CD4-positive, alpha-beta T cell (primary cell): ENCODE measurements around the gene IQSEC1. TPM values are rescaled to one million over a fixed set of nuclear protein-coding genes. Genes with fewer than 3 reads are reported as not detected.
A peak's percentile ranks its signal among the peaks of the same experiment; 100 is the strongest.

Source experiments
- ATAC-seq: fragments of 200-7000 bp; cut with Tn5 transposase; one replicate; pipeline ENCODE4 v1.10.0; 2022; ENCODE audit warnings: mild to moderate bottlenecking; ENCODE audit not compliant: poor library complexity
- CTCF ChIA-PET: fragments of 350-600 bp; sonication (Branson Sonifier 250); formaldehyde crosslinking; loops from one replicate; lab custom pipeline; 2021; ENCODE audit warnings: antibody characterized with exemption, inconsistent platforms; lab: Charles Lee
- POLR2A ChIA-PET: fragments of 350-600 bp; sonication (Branson Sonifier 250); formaldehyde crosslinking; loops from one replicate; lab custom pipeline; 2021; ENCODE audit warnings: antibody characterized with exemption, inconsistent platforms; lab: Charles Lee
- DNase-seq, 14 experiments: peaks; one replicate each; pipeline ENCODE4 v3.0.0-alpha.2; 2013 to 2020; ENCODE audit warnings: mixed read lengths in 2 of 14
- H3K27ac ChIP-seq, 2 donors: one replicate each; pipeline versions ENCODE4 v1.5.1 to v1.7.0; 2013; ENCODE audit warnings: low read length in 2 of 2, low read depth in 1 of 2, mild to moderate bottlenecking in 1 of 2
- H3K27me3 ChIP-seq, 2 experiments: 1 replicate in 1 of 2; 2 replicates in 1 of 2; pipeline versions ENCODE4 v1.6.1 to v1.7.0; 2013; ENCODE audit warnings: low read length in 2 of 2, control low read depth in 1 of 2, mild to moderate bottlenecking in 1 of 2, moderate library complexity in 1 of 2; ENCODE audit not compliant: insufficient read depth in 2 of 2, control insufficient read depth in 1 of 2
- H3K36me3 ChIP-seq: one replicate; pipeline ENCODE4 v1.6.1; 2013; ENCODE audit warnings: low read length, control low read depth; ENCODE audit not compliant: insufficient read depth
- H3K4me1 ChIP-seq: one replicate; pipeline ENCODE4 v1.6.1; 2013; ENCODE audit warnings: low read length, control low read depth; ENCODE audit not compliant: insufficient read depth
- H3K4me3 ChIP-seq: one replicate; pipeline ENCODE4 v1.5.1; 2013; ENCODE audit warnings: mild to moderate bottlenecking, low read length, moderate library complexity
- H3K9me3 ChIP-seq, 2 experiments: 1 replicate in 1 of 2; 2 replicates in 1 of 2; pipeline versions ENCODE4 v1.6.1 to v1.7.0; 2013; ENCODE audit warnings: low read length in 2 of 2, mild to moderate bottlenecking in 2 of 2, control low read depth in 1 of 2, moderate library complexity in 1 of 2; ENCODE audit not compliant: control insufficient read depth in 1 of 2, insufficient read depth in 1 of 2
- H3K27ac Mint-ChIP-seq: one replicate; pipeline ENCODE4 v1.8.0; 2020; ENCODE audit warnings: mixed read lengths
- H3K27me3 Mint-ChIP-seq: one replicate; pipeline ENCODE4 v1.8.0; 2021; ENCODE audit warnings: mixed read lengths
- H3K36me3 Mint-ChIP-seq: one replicate; pipeline ENCODE4 v1.8.0; 2021; ENCODE audit warnings: low read depth, mixed read lengths
- H3K4me1 Mint-ChIP-seq: one replicate; pipeline ENCODE4 v1.8.0; 2021; ENCODE audit warnings: low read depth, mixed read lengths
- H3K4me3 Mint-ChIP-seq: one replicate; pipeline ENCODE4 v1.8.0; 2020; ENCODE audit warnings: mild to moderate bottlenecking, mixed read lengths
- H3K9me3 Mint-ChIP-seq: one replicate; pipeline ENCODE4 v1.8.0; 2020; ENCODE audit warnings: mixed read lengths
- CTCF ChIP-seq: fragments of 200-600 bp; IDR thresholded peaks from one replicate; pipeline ENCODE4 v1.8.0; 2022; ENCODE audit warnings: antibody characterized with exemption, mild to moderate bottlenecking
- intact Hi-C, 2 experiments: fragments of 100-400 bp; cut with DNase I in 1 of 2; cut with micrococcal nuclease in 1 of 2; formaldehyde crosslinking; loops; one replicate each; pipeline versions ENCODE4 v1.15.1 to v1.9.0; 2023 to 2025; cut with DNase I, micrococcal nuclease
- total RNA-seq, 174 experiments: library from RNA in 2 of 174; stranded (reverse) in 2 of 174; gene quantifications; one replicate each; pipeline ENCODE4 v1.2.3 and lab custom pipeline; 2021 to 2026

IQSEC1 gene
- total RNA-seq, 2 experiments from 2014 or later, result 102 to 108 TPM

- ChIA-PET CTCF (no interaction called here), POLR2A (interaction anchor here (0.7 to 1.2 kb wide), 2 partner anchors 26 to 1439 kb away, joined by 4 read pairs; no protein-coding TSS in a partner anchor)
- ATAC-seq (no peak), DNase-seq (peak in 7 of 14 experiments; percentile 4 to 64 (median 41))
- peaks cover 10% of the 10 kb centered on the region for H3K4me1 ChIP-seq
- Mint-ChIP-seq H3K9me3 (no peaks in the 10 kb centered on the region), H3K27me3 (no peaks in the 10 kb centered on the region), H3K4me3 (no peak overlapping the region), H3K36me3 (no peaks in the 10 kb centered on the region), H3K4me1 (no peaks in the 10 kb centered on the region), H3K27ac (no peak overlapping the region)
- no peaks in the 10 kb centered on the region for H3K36me3 ChIP-seq
- H3K27me3 ChIP-seq, result no peaks in the 10 kb centered on the region
- H3K27ac ChIP-seq, result no peak overlapping the region
- no peaks in the 10 kb centered on the region for H3K9me3 ChIP-seq
- intact Hi-C loops, result no loop called here
- no peak for TF ChIP-seq CTCF
- no peak overlapping the region for H3K4me3 ChIP-seq
Observed at GRCh38 chr3:13040361-13041074, 32.7 kb downstream of the IQSEC1 start.

- no peak for TF ChIP-seq CTCF
- no peak overlapping the region for H3K27ac Mint-ChIP-seq
- CTCF ChIA-PET, result no interaction called here
Observed at GRCh38 chr3:13039213-13039896, 33.9 kb downstream of the IQSEC1 start.

GRCh38 chr3:13037458-13038117 lies 35.6 kb downstream of the IQSEC1 start:
- Mint-ChIP-seq H3K27ac (no peak overlapping the region), H3K36me3 (no peaks in the 10 kb centered on the region), H3K4me3 (no peak overlapping the region), H3K4me1 (no peaks in the 10 kb centered on the region), H3K9me3 (no peaks in the 10 kb centered on the region), H3K27me3 (no peaks in the 10 kb centered on the region)
- TF ChIP-seq CTCF, result no peak
- H3K27ac ChIP-seq, result no peak overlapping the region
- peaks cover 10% of the 10 kb centered on the region for H3K4me1 ChIP-seq
- intact Hi-C loops, result no loop called here
- no peaks in the 10 kb centered on the region for H3K9me3 ChIP-seq
- no peak overlapping the region for H3K4me3 ChIP-seq
- ChIA-PET CTCF (no interaction called here), POLR2A (no interaction called here)
- ATAC-seq (no peak), DNase-seq (no peak)
- H3K36me3 ChIP-seq, result no peaks in the 10 kb centered on the region
- H3K27me3 ChIP-seq, result no peaks in the 10 kb centered on the region

More at GRCh38 chr3:13039213-13039896, 33.9 kb downstream of the IQSEC1 start:
- peaks cover 10% of the 10 kb centered on the region for H3K4me1 ChIP-seq
- intact Hi-C loops, result no loop called here
- Mint-ChIP-seq H3K36me3 (no peaks in the 10 kb centered on the region), H3K4me3 (no peak overlapping the region), H3K4me1 (no peaks in the 10 kb centered on the region), H3K9me3 (no peaks in the 10 kb centered on the region), H3K27me3 (no peaks in the 10 kb centered on the region)
- DNase-seq (no peak), ATAC-seq (no peak)
- no peaks in the 10 kb centered on the region for H3K9me3 ChIP-seq
- H3K27ac ChIP-seq, result no peak overlapping the region
- no peak overlapping the region for H3K4me3 ChIP-seq
- POLR2A ChIA-PET, result interaction anchor here (1.2 kb wide), 1 partner anchor 25 kb away, joined by 4 read pairs; no protein-coding TSS in a partner anchor
- H3K27me3 ChIP-seq, result no peaks in the 10 kb centered on the region
- H3K36me3 ChIP-seq, result no peaks in the 10 kb centered on the region
